ENCODE results near the gene UXS1. TPM values are rescaled to one million over a fixed set of nuclear protein-coding genes. Genes with fewer than 3 reads are reported as not detected.

UXS1 gene
- total RNA-seq, 4 donors from 2014 or later = 18.5 to 26.5 (median 22.8) TPM

GRCh38 chr2:106192752-106193689 lies 1.1 kb downstream of the UXS1 start:
- no peak for TF ChIP-seq CTCF (IDR thresholded peaks at IDR 0.05; ENCODE audit: low read depth)

DNA sequence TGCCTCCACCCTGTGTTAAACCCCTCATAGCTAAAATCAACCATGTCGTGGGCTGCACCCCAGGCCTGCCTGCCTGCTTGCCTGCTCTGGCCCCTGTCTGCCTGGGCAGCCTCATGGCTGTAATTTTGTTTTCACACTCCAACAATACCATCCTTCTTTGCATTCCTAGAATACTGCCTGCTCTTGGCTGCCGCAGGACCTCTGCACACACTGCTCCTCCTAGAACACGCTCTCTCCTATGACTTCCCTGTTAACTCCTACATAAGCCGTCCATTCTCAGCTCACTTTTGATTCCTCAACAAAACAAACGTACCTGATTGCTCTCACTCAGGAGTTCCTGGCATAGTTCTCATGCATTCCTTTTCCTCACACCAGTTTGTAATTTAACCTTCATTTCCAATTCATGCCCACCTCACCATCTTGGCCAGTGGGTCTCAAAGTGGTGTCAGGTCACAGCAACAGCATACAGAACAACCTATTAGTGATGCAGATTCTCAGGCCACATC lies 2.5 kb downstream of the UXS1 start:
- TF ChIP-seq CTCF (IDR thresholded peaks at IDR 0.05; ENCODE audit: low read depth) = no peak

DNA sequence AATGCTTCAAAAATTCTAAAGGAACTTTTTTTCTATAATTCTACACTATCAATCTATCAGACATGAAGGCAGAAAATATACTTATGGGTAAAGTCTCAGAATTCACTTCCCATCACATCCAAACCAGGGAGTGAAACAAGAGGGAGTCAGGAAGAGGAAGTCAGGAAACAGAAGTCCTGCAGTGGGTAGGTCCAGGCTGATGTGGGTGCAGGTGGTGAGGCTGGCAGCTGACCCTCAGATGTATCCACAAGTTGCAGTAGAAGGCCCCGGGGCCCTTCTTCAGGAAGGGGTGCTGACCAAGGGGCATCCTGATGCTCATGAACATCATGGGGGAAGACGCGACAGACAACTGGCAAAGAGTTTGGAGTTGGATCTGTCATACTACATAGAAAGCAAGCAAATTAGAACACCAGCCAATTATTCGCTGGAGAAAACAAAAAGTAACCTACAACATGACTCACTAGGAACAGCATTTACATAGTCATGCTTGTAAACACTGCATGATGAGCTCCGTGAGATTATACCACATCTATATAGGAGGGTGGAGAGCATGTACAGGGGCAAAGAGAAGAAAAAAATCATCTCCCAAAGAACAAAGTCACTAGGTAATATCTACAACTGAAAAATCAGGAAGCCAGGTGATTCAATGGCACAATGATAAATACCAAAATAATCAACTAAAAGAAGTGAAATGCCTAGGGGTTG lies 4.2 kb downstream of the UXS1 start:
- no peak for TF ChIP-seq CTCF (IDR thresholded peaks at IDR 0.05; ENCODE audit: low read depth)

DNA sequence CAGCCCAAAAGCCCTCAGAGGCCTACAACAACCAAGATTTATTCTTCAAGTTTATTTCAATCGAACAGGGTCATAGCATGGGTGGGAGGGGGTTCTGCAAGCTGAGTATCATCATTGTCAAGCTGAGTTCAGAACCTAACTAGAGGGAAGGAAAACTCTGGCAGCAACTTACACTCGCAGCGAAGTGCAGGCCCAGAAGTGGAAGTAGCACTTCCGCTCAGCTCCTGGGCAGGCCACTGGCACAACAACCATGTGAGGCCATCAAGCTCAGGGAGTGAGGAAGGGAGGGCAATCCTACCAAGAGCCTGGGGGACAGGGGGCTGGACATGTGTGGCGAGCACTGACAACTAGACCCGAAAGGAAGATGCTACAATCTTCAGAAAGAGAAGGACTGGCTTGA lies 4.8 kb downstream of the UXS1 start:
- TF ChIP-seq CTCF (IDR thresholded peaks at IDR 0.05; ENCODE audit: low read depth) = no peak

DNA sequence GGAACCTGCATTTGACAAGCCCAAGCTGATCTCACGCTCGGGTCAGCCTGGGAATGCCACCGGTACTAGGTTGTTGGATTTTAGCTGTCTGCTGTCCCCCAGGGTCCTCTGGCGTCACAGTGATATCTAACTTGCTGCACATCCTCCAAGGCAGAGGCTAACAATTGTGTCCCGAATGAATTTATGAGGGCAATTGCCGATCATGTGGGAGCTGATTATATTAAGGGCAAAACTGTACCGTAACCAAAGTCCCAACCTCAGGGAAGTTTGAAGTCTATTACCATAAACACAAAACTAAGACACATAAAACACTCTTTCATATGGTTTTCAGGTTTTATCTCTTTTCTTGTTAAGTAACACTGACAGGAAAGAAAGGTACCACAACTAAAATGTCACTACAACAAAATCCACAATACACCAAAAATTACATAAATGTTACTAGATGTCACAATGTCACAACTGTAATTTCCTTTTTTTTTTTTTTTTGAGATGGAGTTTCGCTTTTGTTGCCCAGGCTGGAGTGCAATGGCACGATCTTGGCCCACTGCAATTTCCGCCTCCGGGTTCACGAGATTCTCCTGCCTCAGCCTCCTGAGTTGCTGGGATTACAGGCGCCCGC lies 6.7 kb downstream of the UXS1 start:
- TF ChIP-seq CTCF (IDR thresholded peaks at IDR 0.05; ENCODE audit: low read depth) = no peak

- TF ChIP-seq CTCF (IDR thresholded peaks at IDR 0.05; ENCODE audit: low read depth) = no peak
These were observed 8.5 kb downstream of the UXS1 start for GRCh38 chr2:106185475-106186184.

Measured in subcutaneous adipose tissue (tissue), 4 donors.